GM18858 (cell line): Measurements from ENCODE around the gene CLSTN2.

ENCODE experiments used
- ATAC-seq: cut with Tn5 transposase; IDR thresholded peaks from one replicate; pipeline ENCODE4 v1.9.1; 2021; ENCODE audit not compliant: unreplicated experiment

Gene CLSTN2

GRCh38 chr3:140004271-140004670, 69.3 kb downstream of the CLSTN2 start:
- ATAC-seq = no peak

- no peak for ATAC-seq
These were observed 71.3 kb downstream of the CLSTN2 start for GRCh38 chr3:140006331-140006730.

DNA sequence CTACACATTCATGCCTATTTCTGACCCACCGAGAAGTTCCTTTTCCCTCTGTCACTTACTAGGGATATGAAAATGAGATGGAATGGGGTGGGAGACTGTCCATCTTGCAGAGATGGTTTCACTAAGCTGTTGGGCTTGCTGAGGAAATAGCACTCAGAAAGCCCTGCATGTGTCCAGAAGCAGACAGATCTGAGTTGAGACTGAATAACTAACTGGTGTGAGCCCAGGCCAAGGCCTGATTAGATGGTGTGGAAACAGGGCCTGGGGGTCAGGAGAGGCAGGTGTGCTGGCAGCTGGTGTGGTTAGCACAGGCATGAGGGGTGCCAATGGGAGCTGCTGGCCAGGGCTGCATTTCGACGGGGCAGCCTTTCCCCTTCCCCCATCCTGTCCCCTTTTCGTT, 72.1 kb downstream of the CLSTN2 start:
- ATAC-seq = no peak

DNA sequence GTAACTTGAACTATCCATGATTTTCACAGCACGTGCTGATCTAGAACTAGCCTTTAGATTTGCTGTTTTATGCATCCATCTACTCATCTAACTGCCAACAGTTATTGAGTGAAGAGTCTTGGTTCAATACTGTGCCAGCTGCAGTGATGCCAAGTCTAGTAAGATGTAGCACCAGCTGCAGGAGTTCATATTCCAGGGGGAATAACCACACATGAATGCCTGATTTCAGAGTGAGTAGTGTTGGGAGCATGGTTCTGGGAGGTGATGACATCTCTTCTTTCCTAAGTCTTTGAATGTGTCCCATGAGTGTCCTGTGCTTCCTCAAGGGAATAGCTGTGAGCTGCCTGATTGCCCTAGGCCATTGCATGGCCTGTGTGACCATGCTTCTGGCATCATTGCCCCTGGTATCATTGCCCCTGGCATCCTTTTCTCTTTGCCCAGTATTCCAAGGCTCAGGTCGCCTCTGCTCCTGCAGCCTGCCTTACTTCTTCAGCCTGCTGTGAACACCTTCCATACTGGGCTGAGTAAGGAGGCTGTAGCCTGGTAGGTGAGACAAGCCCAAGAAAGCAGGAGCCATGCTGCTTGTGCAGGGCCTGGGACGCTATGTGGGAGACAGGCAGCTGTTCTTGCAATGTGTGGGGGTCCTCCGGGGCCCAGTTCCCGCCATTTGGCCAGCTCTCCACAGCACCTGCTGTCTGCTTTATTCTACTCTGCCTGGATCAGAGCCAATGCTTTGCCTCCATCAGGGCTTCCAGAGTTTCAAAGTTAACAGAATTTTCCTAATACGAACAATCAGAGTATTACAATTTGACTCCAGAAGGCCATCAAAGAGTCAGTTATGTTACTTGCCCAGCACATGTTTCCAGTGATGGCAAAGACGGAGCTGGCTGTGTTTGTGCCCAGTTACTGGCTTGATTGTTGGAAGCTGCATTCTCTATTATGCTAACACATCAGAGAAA, 73.2 kb downstream of the CLSTN2 start:
- ATAC-seq = no peak

DNA sequence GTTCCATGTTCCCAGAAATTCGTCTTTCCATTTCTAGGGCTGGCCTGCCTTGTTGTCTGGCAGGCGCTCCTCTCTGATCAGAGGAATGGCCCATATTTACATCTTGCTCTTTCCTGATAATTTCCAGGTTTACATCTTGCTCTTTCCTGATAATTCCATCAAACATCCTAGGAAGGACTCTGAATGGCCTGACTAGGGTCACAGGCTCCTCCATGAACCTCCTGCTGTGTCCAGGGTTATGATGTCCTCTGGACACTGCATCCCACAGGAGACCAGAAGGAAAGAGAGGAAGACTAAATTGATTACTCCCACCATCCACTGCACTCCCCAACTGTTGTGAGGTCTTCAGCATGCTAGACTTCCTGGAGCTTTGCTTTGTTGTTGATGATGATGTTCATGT, 75.4 kb downstream of the CLSTN2 start:
- no peak for ATAC-seq

- no peak for ATAC-seq
These were observed 76.1 kb downstream of the CLSTN2 start for GRCh38 chr3:140011086-140011485.

- ATAC-seq = no peak
These were observed 76.8 kb downstream of the CLSTN2 start for GRCh38 chr3:140011611-140012277.

GRCh38 chr3:140013220-140013619, 78.2 kb downstream of the CLSTN2 start:
- ATAC-seq = no peak

- no peak for ATAC-seq
These were observed 80.0 kb downstream of the CLSTN2 start for GRCh38 chr3:140014831-140015495.

DNA sequence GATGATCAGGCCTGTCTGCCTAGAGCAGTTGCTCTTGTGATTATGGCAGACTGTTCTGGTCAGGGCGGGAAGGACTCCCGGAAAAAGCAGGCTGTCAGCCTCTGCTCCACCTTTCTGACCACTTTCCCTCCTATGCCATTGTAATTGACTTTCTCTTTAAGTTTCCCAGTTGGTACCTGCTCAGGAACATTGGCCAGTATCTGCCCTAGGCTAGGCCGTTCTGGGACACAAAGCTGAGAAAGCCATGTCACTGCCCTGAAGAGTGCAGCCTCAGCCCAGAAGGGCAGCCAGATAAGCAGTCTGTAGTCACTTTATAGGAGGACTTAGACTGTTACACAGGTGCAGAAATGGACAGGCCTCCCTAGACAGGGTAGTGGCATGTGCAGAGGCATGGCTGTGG, 80.8 kb downstream of the CLSTN2 start:
- no peak for ATAC-seq

GRCh38 chr3:140018556-140018955, 83.6 kb downstream of the CLSTN2 start:
- ATAC-seq = no peak

DNA sequence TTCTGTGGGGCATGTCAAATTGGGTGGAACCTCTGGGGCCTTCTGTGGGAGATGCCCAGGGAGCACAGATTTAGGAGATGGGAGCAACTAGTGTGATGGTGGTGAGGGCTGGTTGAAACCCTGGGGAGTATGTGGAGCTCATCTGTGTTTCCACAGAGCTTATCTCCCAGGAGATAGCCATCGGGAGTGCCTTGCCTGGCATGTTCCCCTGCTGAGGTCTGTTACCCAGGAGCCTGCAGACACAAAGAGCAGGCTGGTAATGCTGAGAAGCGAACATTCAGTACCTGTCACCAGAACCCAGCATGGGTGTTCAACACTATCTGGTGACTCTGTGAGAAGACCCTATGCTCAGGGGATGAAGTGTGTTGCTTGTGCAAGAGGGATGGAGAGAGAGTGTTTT, 85.0 kb downstream of the CLSTN2 start:
- no peak for ATAC-seq

DNA sequence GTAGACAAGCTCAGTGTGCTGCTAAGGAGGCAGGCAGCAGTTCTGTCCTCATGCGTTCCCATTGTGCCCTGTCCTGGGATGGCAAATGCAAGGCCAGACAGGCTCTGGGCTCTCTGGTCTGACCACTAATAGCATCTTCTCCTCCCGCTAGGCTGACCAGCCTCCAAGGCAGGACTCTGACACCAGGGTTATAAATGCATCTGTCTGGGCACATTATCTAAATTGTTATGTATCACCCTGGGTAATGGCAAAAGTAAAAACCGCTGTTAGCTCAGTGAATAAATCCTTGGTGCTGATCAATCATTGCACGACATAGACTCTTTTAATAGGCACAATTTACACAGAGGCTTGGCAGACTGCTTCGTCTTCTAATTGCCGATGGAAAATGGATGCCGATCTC, 85.6 kb downstream of the CLSTN2 start:
- no peak for ATAC-seq

- ATAC-seq = no peak
These were observed 86.3 kb downstream of the CLSTN2 start for GRCh38 chr3:140021269-140021668.

DNA sequence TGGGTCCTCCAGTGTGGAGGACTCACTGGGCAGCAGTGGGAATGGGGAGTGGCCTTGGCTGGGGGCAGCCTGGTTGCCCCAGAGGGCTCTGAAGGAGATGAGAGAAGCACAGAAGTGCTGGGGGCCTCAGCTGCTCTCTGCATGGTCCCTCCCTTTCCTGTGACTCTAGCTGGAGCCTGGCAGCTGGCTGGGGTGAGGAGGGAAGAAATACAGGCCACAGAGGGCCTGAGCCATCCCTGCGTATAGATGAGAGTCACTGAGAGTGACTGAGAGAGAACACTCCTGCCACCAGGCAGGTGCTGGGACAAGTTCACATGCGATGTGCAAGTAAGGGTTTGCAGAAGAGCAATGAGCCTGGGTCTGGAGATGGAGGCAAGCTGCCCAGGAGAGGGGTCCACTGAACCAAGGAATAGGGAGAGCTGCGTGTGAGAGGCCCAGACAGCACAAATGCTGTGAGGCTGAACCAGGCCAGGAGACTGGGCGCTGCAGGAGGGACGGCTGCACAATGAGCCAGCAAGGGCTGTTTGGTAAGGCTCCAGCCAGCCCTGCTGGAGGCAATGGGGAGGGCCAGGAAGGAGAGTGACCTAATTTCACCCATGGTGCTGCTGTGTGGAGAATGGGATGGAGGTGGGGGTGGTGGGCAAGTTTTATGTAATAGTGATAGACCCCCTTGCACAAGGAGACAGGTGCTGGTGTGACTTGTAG, 87.2 kb downstream of the CLSTN2 start:
- ATAC-seq = no peak

- ATAC-seq = no peak
These were observed 88.9 kb downstream of the CLSTN2 start for GRCh38 chr3:140023616-140024530.

DNA sequence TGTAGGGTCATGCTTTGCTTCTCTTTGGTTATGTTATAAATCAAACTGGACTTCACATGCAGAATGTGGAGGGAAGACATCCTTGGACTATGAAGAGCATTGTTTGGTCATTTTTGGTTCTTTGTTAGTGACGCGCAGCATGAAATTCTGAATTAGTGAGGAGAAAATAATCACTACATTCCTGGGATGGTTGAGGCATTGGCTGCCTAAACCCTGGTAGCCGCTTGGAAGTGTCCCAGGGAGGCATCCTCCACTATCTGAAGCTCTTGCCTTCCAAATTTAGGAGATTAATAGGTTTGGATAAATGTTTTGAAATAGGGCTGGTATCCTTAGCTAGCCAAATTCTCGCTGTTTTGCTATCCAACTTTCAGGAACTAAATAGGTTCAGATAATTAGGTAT, 96.2 kb downstream of the CLSTN2 start:
- no peak for ATAC-seq

GRCh38 chr3:140034058-140034457, 99.1 kb downstream of the CLSTN2 start:
- ATAC-seq = no peak

- ATAC-seq = no peak
These were observed 100.9 kb downstream of the CLSTN2 start for GRCh38 chr3:140035871-140036270.

GRCh38 chr3:140050396-140050795, 115.4 kb downstream of the CLSTN2 start:
- no peak for ATAC-seq
